GM11168 (cell line): ENCODE measurements around the gene TRAPPC6A.

Experiments
- in situ Hi-C: fragments of 300-500 bp; cut with MboI; formaldehyde crosslinking; loops from one replicate; pipeline ENCODE4 v1.12.0; 2022; ENCODE audit warnings: low sequenced_read_pairs; ENCODE audit not compliant: unreplicated experiment

Gene TRAPPC6A

GRCh38 chr19:45186509-45187334 is 8.7 kb upstream of the TRAPPC6A start:
- in situ Hi-C loops, result no loop called here

DNA sequence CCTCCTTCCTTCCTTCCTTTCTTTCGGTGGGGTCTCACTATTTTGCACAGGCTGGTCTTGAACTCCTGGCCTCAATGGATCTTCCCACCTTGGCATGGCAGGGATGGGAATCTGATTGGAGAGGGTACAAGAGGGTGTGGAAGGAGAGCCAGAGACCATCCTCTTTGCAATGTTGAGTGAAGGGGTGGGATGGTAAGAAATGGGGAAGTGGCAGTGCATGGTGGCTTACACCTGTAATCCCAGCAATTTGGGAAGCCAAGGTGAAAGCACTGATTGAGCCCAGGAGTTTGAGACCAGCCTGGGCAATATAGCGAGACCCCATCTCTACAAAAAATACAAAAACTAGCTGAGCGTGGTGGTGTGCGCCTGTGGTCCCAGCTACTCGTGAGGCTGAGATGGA is 6.1 kb upstream of the TRAPPC6A start:
- in situ Hi-C loops, result no loop called here

GRCh38 chr19:45182758-45183157 is 4.7 kb upstream of the TRAPPC6A start:
- in situ Hi-C loops, result no loop called here

GRCh38 chr19:45180936-45181335 is 2.9 kb upstream of the TRAPPC6A start:
- in situ Hi-C loops, result no loop called here

DNA sequence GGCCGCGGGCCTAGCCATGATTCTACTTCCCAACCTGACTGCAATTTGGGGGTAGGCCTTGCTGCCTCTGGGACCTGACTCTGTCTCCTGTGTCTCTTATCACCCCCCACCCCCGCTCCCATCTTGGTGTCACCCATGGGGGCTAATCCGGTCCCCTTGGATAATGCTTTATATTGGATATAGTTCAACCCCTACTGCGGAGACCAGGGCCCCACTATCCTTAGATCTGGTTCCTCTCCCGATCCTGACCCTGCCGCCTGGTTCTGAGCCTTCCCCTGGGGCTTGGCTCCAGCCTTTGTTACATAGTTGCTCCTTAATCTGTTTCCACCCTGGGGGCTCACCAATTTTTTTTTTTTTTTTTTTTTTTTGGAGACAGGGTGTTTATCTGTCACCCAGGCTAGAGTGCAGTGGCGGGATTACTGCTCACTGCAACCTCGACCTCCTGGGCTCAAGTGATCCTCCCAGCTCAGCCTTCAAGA is 1.9 kb upstream of the TRAPPC6A start:
- in situ Hi-C loops, result no loop called here

DNA sequence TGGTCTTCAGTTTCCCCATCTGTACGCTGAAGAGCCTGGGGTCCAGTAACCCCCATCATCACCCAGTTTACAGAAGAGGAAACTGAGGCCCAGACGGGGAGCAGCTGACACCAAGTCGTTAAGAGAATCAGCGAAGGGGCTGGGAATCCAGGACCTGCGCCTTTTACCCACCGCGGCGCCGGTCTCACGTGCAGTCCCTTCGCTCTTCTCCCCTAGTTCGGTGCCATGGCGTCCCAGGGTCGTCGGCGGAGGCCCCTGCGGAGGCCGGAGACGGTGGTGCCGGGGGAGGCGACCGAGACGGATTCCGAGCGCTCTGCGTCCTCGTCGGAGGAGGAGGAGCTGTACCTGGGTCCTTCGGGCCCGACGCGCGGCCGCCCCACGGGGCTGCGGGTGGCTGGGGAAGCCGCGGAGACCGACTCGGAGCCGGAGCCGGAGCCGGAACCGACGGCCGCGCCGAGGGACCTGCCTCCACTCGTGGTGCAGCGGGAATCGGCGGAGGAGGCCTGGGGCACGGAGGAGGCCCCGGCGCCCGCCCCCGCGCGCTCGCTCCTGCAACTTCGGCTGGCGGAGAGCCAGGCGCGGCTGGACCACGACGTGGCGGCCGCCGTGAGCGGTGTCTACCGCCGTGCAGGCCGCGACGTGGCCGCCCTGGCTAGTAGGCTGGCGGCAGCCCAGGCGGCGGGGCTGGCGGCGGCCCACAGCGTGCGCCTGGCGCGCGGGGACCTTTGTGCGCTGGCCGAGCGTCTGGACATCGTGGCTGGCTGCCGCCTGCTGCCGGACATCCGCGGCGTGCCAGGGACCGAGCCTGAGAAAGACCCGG is 1.2 kb upstream of the TRAPPC6A start:
- in situ Hi-C loops, result no loop called here

GRCh38 chr19:45178262-45179071 is 430 bp upstream of the TRAPPC6A start, which contains the start of gene BLOC1S3:
Gene BLOC1S3, plus strand, starts transcription at chr19:45178784. Its CDS starts 513 bp downstream, at chr19:45179297.
- in situ Hi-C loops, result no loop called here

DNA sequence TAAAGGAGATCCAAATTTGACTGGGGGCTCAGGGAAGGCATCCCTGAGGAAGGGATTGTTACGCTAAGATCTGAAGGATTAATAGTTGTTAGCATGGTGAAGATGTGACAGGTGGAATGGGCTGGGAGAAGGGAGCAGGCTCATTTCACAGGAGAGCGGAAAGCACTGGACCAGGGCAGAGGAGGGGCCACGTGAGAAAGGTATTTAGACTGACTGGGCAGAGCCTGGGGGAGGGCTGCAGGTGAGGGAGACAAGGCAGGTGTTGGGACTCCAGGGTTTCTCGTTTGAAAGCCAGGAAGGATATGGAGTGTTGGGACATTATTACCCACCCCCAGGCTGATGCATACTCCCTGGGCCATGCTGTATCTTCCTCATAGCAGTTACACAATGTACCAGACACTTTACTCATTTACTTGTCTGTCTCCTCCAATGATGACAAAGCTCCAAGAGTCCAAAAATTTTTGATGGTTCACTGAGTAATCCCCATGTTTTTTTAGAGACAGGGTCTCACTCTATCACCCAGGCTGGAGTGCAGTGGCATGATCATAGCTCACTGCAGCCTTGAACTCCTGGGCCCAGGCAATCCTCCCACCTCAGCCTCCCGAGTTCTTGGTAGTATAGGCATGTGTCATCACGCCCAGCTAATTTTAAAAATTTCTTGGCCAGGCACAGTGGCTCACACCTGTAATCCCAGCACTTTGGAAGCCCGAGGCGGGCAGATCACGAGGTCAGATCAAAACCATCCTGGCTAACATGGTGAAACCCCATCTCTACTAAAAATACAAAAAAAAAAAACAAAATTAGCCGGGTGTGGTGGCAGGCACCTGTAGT is 2.3 kb downstream of the TRAPPC6A start:
- in situ Hi-C loops, result no loop called here

DNA sequence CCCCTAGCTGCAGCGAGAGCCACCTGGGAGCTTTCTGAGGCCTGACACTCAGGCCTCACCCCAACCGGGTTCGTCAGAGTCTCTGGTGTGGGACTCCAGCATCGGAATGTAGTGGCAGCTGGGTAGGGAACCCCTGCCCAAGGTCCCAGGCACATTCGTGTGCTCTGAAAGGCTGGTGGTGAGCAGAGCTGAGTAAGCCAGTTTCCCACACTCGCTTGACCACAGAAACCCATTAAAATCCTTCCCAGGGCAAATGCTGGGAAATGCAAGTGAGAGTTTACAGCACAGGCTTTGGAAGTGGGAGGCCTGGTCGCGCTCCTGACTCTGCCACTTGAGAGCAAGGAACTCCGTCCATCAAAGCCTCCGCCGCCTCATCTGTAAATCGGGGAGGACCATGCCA is 4.2 kb downstream of the TRAPPC6A start:
- in situ Hi-C loops, result no loop called here

- in situ Hi-C loops, result no loop called here
These were observed 5.3 kb downstream of the TRAPPC6A start for GRCh38 chr19:45172611-45173208.

DNA sequence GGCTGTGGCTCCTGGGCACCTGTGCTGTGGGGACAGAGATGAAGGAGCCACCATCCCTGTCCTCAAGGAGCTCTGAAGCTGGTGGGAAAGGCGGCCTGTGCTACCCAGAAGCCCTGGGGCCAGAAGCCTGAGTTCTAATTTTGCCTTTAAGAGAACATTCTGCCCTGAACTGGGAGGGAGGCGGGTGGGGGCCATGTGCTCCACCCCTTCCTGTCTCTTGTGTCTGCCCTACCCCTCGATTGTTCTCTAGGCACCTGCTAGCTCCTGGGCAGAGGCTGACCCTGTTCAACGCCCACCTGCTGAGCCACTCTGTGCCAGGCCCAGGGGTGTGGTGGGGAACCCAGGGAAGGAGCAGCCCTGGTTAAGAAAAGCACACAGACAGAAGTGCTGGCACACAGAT is 5.9 kb downstream of the TRAPPC6A start:
- in situ Hi-C loops, result no loop called here

- in situ Hi-C loops, result no loop called here
These were observed 6.8 kb downstream of the TRAPPC6A start for GRCh38 chr19:45171211-45171623.

DNA sequence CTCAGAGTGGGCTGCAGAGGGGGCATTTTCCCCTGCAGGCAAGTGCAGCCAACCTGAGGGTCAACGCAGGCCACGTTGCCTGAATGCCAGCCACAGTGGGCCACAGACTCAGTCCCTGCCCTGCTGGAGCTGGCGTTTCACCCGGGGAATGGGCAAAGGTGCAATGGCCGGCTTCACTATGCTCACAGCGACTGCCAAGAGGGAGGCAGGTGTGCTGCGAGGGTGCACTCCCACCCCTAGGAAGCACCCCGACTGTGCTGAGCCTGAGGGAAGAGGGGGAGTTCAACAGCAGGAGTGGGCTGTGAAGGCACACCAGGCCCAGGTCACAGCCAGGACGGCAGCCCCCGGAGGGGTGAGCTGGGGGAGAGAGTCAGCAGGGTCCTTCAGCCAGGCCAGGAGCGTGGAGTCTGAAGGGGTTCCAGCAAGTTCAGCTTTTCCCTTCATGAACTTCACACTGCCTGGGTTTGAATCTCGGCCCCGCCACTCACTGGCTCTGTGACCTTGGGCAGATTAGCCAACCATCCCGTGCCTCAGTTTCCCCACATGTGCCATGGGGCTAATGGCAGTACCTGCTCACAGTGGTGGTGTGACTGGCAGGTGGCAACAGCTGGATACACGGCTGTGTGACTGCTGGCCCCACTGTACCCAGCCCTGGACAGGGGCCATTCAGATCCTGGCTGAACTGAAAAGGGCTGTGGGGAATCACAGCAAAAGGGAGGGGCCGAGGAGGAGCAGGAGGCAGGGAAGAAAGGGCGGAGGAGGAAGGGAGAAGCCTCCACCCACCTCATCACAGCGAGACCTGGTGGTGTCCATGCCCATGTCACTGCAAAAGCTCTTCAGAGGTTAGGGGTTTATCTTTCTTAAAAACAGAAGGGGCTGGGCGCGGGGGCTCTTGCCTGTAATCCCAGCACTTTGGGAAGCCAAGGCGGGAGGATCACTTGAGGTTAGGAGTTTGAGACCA is 7.6 kb downstream of the TRAPPC6A start:
- in situ Hi-C loops, result no loop called here

DNA sequence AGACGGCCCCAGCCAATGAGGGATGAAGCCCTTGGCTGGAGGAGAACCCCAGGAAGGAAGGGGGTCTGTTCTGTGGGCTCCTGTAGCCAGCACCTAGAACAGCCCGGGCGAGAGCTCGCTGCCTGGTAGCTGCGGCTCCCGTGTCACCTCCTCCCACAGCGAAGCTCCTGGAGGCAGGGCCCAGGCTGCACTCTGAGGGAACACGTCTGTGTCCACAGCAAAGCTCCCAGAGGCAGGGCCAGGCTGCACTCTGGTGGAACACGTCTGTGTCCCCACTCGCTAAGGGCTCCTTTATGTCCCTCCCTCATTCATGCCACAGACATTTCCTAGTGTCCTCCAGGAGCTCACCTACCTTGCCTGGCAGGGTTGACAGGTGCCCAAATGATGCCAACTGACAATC is 8.4 kb downstream of the TRAPPC6A start:
- in situ Hi-C loops, result no loop called here

DNA sequence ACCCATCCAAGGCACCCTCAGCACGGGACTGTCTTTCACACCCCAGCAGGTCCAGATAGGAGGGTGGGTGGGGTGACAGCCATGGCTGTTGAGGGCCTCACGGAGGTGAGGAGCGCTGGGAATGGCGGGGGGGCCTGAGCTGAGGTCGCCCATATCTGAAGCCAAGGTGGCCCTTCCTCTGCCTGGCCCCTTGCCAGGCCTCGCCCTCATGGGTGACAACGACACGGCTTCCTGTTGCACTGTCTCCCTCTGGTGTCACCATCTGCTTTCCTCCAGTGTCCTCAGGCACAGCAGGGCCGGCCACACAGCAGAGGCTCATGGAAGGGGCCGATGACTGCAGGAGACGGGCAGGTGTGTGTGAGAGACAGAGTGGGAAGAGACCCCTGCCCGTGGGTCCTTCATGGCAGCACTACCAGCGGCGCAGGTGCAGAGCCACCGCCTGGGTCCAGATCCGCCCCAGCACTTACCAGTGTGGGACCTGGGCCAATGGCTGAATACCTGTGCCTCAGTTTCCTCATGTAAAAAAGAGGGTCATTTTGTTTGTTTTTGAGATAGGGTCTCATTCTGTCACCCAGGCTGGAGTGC is 9.2 kb downstream of the TRAPPC6A start:
- in situ Hi-C loops, result no loop called here

GRCh38 chr19:45166723-45167252 is 11.2 kb downstream of the TRAPPC6A start:
- in situ Hi-C loops, result no loop called here

- in situ Hi-C loops, result no loop called here
These were observed 13.3 kb downstream of the TRAPPC6A start for GRCh38 chr19:45164577-45165335.
